HG02588 (cell line): ENCODE measurements around the gene MCM10.

Experiments used
- ATAC-seq: cut with Tn5 transposase; IDR thresholded peaks from one replicate; pipeline ENCODE4 v1.9.1; 2021; ENCODE audit warnings: mild to moderate bottlenecking, moderate library complexity; ENCODE audit not compliant: unreplicated experiment

Gene MCM10

DNA sequence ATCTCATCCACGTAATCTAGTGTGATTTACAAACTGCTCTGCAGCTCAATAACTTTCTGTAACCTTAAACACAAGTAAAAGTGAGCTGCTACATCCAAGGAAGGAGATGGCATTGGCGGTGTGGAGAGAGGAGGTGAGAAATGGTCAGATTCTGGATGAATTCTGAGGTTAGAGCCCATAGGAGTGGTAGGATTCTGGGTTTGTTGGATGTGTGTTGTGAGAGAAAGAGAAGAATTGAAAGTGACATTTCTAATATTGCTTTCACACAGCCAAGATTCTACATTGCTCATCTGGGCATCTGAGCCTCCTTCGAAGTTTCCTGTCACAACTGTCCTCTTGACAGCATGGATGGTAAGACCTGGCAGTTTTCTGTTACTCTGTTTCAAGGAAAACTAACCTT is 2.5 kb downstream of the MCM10 start:
- ATAC-seq: no peak

DNA sequence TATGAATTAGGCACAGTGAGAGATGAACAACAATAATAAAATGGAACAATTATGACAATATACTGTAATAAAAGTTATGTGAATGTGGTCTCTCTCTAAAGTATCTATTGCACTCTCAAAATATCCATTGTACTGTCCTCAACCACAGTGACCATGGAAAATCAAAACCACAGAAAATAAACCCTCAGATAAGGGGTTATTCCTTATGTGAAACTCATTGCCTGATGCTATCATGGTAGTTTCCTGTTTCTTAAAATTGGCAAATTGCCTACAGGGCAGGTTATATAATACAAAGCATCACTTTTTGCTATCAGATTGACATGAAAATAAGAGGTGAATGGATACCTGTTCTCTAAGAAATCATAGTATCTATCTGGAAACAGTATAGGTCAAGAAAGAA is 3.8 kb downstream of the MCM10 start:
- no peak for ATAC-seq

DNA sequence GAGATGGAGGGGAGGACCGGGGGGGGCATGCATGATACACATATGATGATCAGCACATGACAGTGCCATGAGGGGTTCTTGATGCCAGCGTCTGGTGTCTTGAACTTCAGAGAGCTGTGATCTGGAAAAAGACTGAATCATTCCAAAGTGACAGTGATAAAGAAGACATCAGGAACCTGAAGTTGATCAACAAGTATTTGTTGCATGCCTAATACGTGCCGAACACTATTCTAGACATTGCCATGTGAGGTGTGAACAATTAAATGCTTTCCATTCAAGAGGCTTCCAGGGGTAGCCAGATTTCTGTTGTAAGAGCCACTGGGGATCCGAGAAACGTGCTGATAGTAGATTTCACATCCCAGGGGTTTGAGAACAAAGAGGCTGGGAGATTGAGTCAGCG is 6.2 kb downstream of the MCM10 start:
- no peak for ATAC-seq

DNA sequence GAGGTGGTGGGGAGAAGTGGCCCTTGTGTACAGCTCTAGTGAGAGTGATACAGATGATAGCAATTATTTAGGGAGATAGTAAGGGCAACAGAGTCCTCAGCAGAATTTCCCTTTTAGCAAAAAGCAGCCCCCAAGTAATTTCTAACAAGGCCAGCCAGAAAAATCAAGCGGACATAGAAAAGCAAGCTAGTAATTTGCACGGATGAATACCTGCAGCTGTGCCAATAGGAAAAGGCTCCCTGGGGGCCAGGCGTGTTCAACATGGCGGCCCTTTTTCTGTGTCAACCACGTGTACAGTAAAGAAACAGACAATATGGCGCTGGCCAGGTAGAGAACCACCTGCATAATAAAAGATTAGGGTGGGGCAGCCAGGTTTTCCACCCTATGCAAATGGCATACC is 7.4 kb downstream of the MCM10 start:
- no peak for ATAC-seq

DNA sequence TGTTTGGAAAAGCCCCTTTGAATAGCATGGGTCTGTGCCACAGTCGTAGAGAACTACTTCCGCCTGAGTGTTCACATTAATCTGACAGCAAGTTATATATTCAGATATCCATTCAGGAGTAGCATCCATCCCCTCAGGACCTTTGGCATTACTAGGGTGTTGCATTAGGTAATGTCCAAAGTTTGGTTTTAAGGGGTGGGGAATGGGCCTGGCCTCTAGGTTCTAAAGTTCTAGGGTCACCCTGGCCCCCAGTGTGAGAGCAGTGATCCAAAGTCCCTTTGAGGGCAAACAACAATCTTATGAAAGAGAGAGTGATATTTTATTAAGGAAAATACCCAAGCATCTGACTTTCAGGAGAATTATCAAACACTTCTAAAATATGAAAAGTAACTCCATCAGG is 12.3 kb downstream of the MCM10 start:
- no peak for ATAC-seq

DNA sequence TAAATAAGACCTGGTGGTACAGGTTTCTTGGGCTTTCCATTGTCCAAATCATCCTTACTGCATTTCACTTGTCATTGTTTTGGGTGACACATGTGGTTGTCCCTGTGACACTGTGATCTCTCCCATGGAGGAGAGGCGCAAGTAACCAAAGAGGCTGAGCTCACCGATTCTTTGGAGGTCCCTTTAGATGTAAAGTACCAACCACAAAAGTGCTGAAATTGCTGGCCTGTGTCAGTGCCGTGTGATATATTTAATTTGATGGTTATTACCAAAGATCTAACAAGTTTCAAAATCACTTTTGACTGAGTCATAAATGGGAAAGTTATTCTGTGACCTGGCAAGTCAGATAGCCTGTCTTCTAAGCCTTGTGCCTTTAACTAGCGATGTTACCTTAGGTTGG is 19.4 kb downstream of the MCM10 start:
- no peak for ATAC-seq

DNA sequence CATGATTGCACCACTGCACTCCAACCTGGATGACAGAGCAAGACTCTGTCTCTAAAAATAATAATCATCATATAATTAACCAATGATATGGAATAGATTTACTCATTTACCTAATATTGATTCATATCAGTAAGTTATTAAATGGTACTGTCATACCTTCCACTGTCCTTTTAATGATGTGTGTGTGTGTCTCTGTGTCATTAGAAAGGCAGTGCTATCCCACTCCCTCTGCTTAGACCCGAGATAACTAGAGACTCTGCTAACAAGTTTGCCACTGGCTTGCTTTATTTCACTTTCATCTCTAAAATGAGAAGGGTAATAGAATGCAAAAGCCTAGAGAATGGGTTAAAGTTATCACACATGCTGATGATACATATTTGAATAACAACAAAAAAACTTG is 21.1 kb downstream of the MCM10 start:
- ATAC-seq: no peak

DNA sequence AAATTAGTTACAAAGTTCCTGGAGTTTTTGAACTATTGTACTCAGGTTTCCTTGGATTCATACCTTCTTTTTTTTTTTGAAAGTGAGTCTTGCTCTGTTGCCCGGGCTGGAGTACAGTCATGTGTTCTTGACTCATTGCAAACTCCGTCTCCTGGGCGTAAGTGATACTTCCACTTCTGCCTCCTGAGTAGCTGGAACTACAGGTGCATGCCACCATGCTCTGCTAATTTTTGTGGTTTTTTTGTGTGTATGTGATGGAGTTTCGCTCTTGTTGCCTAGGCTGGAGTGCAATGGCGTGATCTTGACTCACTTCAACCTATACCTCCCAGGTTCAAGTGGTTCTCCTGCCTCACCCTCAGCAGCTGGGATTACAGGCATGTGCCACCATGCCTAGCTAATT is 22.3 kb downstream of the MCM10 start:
- no peak for ATAC-seq

DNA sequence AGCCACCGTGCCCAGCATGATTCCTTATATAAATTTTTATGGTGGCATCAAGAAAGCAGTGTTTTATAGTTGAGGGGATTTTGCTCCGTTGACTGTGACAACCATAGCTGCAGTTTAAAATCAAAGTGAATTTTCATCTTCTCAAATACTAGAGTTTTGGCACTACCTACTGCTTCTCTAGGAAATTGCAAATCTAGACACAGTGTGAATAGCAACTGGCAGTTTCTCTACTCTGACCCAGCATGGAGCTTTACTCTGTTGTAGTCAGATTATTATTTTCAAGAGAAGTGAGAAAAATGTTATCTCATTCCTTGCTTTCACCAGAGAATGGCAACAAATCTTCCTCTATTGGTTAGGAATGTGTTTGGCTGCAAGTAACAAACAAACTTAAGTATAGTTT is 22.9 kb downstream of the MCM10 start:
- no peak for ATAC-seq

DNA sequence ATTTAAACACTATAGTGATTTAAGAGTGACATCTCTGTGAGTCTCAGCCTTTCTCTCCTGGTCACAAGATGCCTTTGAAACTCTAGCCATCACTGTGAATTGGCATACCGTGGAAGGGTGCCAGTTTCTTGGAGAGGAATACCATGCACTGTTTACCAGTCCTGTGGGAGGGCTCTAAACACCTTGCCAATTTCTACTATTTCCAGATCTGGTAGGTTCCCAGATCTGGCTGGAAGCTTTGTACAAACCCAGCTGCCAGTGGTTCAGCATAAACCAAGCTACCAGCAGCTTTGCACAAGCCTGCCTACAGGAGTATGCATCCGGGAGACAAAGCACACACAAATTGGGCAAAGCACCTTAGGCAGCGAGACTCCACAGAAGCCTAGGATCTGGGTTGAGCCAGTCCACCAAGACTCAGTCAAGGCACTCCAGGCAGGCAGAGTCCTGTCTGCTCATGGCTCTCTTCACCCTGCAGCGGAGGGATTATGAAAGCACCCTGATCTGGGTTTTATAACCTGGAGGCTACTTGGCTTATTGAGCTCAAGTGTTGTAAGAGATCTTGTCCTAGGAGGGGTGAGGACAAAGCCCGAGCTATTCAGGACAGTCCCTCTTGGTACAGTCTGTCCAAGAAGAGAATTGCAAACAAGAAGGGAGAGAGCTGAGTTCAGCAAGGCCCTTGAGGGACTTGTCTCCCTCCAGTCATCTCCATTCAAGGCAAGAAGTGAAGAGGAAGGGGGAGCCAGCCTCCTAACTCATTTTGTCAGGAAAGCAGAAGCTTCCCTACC is 23.6 kb downstream of the MCM10 start:
- ATAC-seq: no peak

DNA sequence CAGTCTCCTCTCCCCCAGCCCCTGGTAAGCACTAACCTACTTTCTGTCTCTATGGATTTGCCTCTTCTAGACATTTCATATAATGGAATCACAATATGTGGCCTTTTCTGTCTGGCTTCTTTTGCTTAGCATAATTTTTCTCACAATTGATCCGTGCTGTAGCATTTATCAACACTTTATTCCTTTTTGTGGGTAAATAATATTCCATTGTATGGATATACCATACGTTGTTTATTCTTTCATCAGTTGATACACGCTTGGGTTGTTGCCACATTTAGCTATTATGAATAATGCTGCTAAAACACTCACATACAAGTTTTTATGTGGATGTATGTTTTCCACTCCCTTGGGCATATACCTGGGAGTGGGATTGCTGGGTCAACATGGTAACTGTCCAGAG is 25.8 kb downstream of the MCM10 start:
- no peak for ATAC-seq

DNA sequence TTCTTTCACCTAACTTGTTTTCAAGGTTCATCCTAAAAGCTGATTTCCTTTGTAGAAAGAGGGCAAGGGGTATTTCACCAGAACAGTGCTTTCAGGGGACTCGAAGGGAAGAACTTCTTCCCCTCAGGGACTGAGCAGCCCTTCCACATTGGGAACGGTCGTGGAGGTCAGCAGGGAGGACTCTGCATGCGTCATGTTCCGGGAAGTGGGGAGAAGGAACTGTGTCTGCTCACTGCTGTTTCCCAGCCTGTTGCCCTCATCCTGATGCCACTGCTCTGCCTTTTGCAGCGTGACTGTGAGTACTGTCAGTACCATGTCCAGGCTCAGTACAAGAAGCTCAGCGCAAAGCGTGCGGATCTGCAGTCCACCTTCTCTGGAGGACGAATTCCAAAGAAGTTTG is 27.2 kb downstream of the MCM10 start:
- no peak for ATAC-seq

DNA sequence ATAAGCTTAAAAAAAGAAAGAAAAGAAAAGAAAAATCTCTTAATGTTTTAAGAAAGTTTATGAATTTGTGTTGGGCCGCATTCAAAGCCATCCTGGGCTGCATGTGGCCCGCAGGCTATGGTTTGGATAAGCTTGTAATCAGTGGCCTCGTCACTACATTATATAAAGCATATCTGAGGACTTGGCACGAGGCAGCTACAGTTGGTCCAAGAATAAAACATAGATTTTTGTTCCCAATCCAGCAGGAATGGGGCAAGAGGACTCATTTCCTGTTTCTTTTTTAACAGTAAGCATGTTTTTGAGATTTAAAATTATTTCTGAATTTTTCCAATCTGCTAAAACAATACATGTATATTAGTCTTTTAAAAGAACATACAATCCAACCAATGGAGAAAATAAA is 28.6 kb downstream of the MCM10 start:
- ATAC-seq: no peak

DNA sequence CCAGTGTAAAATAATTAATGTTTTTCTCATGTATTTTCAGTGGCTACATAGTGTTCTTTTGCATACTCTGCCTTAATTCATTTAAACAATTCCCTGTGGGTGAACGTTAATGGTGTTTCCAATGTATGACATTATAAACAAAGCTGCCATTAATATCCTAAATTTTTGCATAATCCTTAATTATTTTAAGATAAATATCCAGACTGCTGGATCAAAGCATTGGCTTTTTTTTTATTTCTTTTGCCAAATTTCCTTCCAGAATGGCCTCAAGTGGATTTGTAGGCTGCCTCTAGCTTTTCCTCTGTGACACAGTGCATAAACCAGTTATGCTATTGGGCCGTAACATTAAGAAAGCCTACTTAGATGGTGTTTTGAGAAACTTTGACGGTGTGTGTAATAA is 29.5 kb downstream of the MCM10 start:
- no peak for ATAC-seq

DNA sequence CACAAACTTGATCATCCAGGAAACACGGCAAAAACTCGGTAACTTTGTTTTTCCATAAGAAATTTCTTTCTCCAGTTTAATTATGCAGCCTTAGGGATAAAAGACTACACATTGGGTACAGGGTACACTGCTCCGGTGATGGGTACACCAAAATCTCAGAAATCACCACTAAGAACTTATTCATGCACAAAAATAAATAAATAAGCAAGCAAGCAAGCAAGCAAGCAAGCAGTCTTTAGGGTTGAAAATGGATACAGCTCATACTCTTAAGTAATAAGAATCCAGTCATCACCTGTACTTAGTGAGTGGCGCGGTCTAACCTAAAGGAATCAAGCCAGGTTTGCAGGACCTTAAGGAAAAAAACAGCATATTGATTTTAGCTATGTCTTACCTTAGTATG is 30.0 kb downstream of the MCM10 start:
- ATAC-seq: no peak

DNA sequence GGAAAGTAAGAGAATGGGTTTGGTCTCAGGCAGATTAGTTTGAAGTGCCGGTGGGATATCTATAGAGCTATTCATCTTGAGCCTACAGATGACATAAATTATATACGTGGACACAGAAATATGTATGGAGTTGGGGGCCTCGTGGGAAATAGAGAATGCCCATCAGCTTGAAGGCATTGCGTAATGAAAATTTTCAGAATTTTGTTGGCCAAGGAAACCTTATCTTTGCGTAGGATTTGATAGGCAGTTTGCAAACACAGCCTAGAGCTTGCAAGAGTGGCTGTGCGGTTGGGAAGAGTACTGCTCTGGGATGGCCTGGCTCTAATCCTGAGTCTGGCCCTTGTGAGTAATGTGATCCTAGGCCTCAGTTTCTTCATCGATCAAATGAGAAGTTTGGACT is 32.3 kb downstream of the MCM10 start:
- ATAC-seq: no peak

DNA sequence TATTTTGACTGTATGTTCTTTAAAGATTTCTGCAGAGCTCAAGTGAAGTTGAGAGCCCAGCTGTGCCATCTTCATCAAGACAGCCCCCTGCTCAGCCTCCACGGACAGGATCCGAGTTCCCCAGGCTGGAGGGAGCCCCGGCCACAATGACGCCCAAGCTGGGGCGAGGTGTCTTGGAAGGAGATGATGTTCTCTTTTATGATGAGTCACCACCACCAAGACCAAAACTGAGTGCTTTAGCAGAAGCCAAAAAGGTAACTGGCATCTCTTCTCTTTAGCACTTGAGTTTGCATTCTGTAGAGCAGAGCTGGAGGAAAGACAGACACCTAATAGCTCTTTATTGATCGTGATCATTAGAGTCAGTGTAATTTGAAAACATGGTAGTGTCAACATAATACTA is 33.7 kb downstream of the MCM10 start:
- no peak for ATAC-seq

DNA sequence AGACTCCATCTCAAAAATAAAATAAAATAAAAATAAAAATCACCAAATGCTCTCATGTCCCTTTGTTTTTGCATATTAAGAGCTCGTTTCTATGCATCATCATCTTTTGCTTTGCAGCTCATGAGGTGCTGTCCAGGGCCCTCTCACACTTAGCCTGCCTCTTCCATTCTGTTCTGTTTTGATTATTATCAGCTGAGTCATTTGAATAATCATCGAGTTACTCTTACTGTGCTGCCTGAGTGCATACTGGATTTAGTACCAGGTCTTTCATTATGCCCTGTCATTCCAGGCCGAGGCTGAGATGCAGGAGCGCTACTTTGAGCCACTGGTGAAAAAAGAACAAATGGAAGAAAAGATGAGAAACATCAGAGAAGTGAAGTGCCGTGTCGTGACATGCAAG is 39.8 kb downstream of the MCM10 start:
- no peak for ATAC-seq

DNA sequence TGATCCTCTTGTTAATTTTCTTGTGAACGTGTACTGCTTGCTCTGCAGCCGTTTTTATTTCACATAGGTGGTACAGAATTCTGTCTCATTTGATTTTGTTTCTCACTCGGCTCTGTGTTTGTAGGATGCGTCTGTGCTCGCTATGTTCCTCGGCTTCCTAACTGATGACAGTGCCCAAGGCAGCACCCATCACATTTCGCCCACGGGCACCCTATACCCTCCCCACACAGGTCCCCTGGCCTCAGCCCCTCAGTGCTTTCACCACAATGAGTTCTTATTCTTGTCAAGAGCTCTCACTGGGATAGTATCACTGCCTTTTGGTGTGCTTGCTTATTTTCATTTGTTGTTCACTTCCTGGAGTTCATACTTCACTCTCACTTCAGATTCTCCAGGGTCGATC is 44.7 kb downstream of the MCM10 start:
- no peak for ATAC-seq

DNA sequence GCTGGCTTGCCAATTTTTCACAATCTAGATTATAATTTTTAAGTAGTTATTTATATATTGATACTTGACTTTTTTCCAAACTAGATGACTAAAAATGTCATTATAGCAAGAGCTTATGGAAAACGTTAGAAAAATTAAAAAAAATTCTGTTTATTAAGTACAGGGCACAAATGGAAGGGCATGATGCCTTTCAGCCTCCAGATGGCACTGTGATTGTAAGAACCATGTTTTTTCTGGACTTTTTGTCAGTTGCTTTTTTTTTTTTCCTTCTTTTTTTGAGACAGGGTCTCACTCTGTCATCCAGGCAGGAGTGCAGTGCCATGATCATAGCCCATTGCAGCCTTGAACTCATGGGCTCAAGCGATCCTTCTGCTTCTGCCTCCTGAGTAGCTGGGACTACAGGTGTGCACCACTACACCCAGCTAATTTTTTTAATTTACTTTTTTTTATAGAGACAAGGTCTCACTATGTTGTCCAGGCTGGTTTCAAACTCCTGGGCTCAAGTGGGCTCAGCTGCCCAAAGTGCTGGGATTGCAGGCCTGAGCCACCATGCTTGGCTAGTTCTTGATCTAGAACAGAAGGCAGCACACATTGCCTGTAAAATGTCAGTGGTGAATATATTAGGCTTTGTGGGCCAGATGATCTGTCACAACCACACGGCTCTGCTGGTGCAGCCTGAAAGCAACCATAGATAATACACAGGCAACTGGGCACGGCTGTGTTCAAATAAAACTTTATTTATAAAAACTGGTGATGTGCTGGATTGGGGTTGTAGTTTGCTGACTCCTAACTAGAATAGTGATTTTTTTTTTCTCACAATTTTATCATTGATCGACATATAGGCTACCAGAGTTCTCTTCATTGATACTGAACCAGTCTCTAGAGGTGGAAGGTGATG is 45.4 kb downstream of the MCM10 start:
- no peak for ATAC-seq

DNA sequence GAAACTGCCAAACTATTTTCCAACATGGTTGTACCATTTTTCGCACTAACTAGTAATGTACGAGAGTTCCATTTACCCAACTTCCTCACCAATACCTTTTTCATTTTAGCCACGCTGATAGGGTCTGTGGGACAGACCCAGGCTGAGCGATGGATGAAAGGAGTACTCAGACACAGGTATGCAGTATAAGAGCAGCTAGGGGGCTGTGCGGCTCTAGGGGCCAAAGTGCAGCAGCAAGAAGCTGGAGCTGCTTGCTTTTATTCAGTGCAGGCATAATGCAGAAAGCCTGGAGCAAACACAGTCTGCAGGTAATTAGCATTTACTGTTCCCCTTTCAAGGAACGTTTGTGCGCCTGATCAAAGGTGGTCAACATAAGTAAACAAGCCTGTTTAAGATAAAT is 51.8 kb downstream of the MCM10 start:
- ATAC-seq: no peak

DNA sequence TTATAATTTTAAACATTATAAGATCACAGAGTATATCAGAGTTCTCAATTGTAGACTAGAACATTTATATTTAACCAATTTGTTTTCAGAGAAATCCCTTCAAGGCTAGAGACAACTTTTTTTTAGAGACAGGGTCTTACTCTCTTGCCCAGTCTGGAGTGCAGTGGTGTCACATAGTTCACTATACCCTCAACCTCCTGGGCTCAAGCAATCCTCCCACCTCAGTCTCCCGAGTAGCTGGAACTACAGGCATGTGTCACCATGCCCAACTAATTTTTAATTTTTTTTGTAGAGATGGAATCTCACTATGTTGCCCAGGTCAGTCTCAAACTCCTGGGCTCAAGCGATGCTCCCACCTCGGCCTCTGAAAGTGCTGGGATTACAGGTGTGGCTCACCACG is 57.5 kb downstream of the MCM10 start:
- ATAC-seq: no peak
